ENCODE results near the gene CXCR5.
"Not testable (repeated sequence)": the region's sequence is repeated elsewhere in the genome, so short reads cannot be mapped to it uniquely, and the experiment has no call there.

The CXCR5 gene

GRCh38 chr11:118883368-118884071 is at the start of gene CXCR5:
CXCR5 (plus strand) TSS chr11:118883892; CDS start chr11:118883942, 50 bp downstream.
- DNase-seq (ENCODE audit: low spot score) = no peak

GRCh38 chr11:118834427-118835028 is 49.2 kb upstream of the CXCR5 start:
- peak; percentile 54 for DNase-seq (ENCODE audit: low spot score)

GRCh38 chr11:118837868-118838267 is 45.8 kb upstream of the CXCR5 start:
- DNase-seq (ENCODE audit: low spot score) = no peak

GRCh38 chr11:118838905-118839553 is 44.7 kb upstream of the CXCR5 start:
- no peak for DNase-seq (ENCODE audit: low spot score)

GRCh38 chr11:118841469-118842242 is 42.0 kb upstream of the CXCR5 start:
- DNase-seq (ENCODE audit: low spot score) = no peak

- DNase-seq (ENCODE audit: low spot score) = no peak
These were observed 41.3 kb upstream of the CXCR5 start for GRCh38 chr11:118842369-118842768.

GRCh38 chr11:118842843-118843242 is 40.8 kb upstream of the CXCR5 start:
- DNase-seq (ENCODE audit: low spot score) = not testable (repeated sequence)

- no peak for DNase-seq (ENCODE audit: low spot score)
These were observed 40.1 kb upstream of the CXCR5 start for GRCh38 chr11:118843565-118843964.

GRCh38 chr11:118845369-118845768 is 38.3 kb upstream of the CXCR5 start:
- DNase-seq (ENCODE audit: low spot score) = peak; percentile 39

GRCh38 chr11:118846181-118846935 is 37.3 kb upstream of the CXCR5 start:
- DNase-seq (ENCODE audit: low spot score) = no peak

- DNase-seq (ENCODE audit: low spot score) = no peak
These were observed 33.9 kb upstream of the CXCR5 start for GRCh38 chr11:118849825-118850224.

GRCh38 chr11:118851970-118852369 is 31.7 kb upstream of the CXCR5 start:
- DNase-seq (ENCODE audit: low spot score) = no peak

GRCh38 chr11:118853678-118854077 is 30.0 kb upstream of the CXCR5 start:
- no peak for DNase-seq (ENCODE audit: low spot score)

GRCh38 chr11:118856314-118856713 is 27.4 kb upstream of the CXCR5 start:
- DNase-seq (ENCODE audit: low spot score) = no peak

GRCh38 chr11:118857385-118857784 is 26.3 kb upstream of the CXCR5 start:
- no peak for DNase-seq (ENCODE audit: low spot score)

- DNase-seq (ENCODE audit: low spot score) = no peak
These were observed 23.7 kb upstream of the CXCR5 start for GRCh38 chr11:118859973-118860372.

- no peak for DNase-seq (ENCODE audit: low spot score)
These were observed 15.0 kb upstream of the CXCR5 start for GRCh38 chr11:118868659-118869058.

GRCh38 chr11:118870396-118871343 is 13.0 kb upstream of the CXCR5 start:
- DNase-seq (ENCODE audit: low spot score) = peak; percentile 38

GRCh38 chr11:118872403-118872821 is 11.3 kb upstream of the CXCR5 start:
- no peak for DNase-seq (ENCODE audit: low spot score)

- DNase-seq (ENCODE audit: low spot score) = no peak
These were observed 9.9 kb upstream of the CXCR5 start for GRCh38 chr11:118873804-118874203.

- no peak for DNase-seq (ENCODE audit: low spot score)
These were observed 7.4 kb upstream of the CXCR5 start for GRCh38 chr11:118876286-118876685.

Measured in GM03348 (cell line).